NOMO-1 treated with dmso at 0.1 percent for 144 hours (cell line): ENCODE measurements around the gene FAM193B.
"Not testable (repeated sequence)": the region's sequence is repeated elsewhere in the genome, so short reads cannot be mapped to it uniquely, and the experiment has no call there.

Experiments
- DNase-seq: peaks from one replicate; lab custom pipeline; 2025; ENCODE audit not compliant: unreplicated experiment; lab: John Stamatoyannopoulos, UW

FAM193B gene

GRCh38 chr5:177538876-177539275 is 15.5 kb downstream of the FAM193B start:
- DNase-seq, result no peak

GRCh38 chr5:177537389-177538361 is 16.7 kb downstream of the FAM193B start:
- DNase-seq, result no peak

- no peak for DNase-seq
Observed at GRCh38 chr5:177536386-177536785, 18.0 kb downstream of the FAM193B start.

GRCh38 chr5:177535125-177535524 is 19.2 kb downstream of the FAM193B start:
- DNase-seq, result no peak

- not testable (repeated sequence) for DNase-seq
Observed at GRCh38 chr5:177534433-177534832, 19.9 kb downstream of the FAM193B start.

GRCh38 chr5:177531209-177531940 is 23.0 kb downstream of the FAM193B start:
- DNase-seq, result no peak

- DNase-seq, result no peak
Observed at GRCh38 chr5:177530638-177531037, 23.7 kb downstream of the FAM193B start.

- no peak for DNase-seq
Observed at GRCh38 chr5:177529247-177530203, 24.8 kb downstream of the FAM193B start.

GRCh38 chr5:177528631-177529030 is 25.7 kb downstream of the FAM193B start:
- DNase-seq, result no peak

GRCh38 chr5:177527595-177527994 is 26.8 kb downstream of the FAM193B start:
- no peak for DNase-seq

- DNase-seq, result no peak
Observed at GRCh38 chr5:177526791-177527190, 27.6 kb downstream of the FAM193B start.

GRCh38 chr5:177526191-177526590 is 28.2 kb downstream of the FAM193B start:
- no peak for DNase-seq

- no peak for DNase-seq
Observed at GRCh38 chr5:177524941-177525655, 29.3 kb downstream of the FAM193B start.

GRCh38 chr5:177524539-177524900 is 29.8 kb downstream of the FAM193B start:
- DNase-seq, result no peak

- no peak for DNase-seq
Observed at GRCh38 chr5:177523711-177524538, 30.4 kb downstream of the FAM193B start.

GRCh38 chr5:177520916-177521513 is 33.3 kb downstream of the FAM193B start:
- DNase-seq, result no peak

- DNase-seq, result no peak
Observed at GRCh38 chr5:177520271-177520670, 34.1 kb downstream of the FAM193B start.

GRCh38 chr5:177519463-177520235 is 34.7 kb downstream of the FAM193B start:
- no peak for DNase-seq
